Calu3 (cell line): ENCODE data around the gene PILRB. TPM values are rescaled to one million over a fixed set of nuclear protein-coding genes. Genes with fewer than 3 reads are reported as not detected.

ENCODE experiments used
- BruUV-seq: library from RNA; stranded (reverse); fragments of 400-500 nt; replicated peaks from 2 replicates; lab custom pipeline; 2021; lab: Mats Ljungman, UMichigan
- CTCF ChIA-PET: fragments of 300-600 bp; sonication (Branson Sonifier 250); formaldehyde crosslinking; loops from one replicate; lab custom pipeline; 2022; ENCODE audit warnings: antibody characterized with exemption; lab: Charles Lee
- DNase-seq: peaks from one replicate; pipeline ENCODE4 v3.0.0; 2022
- H3K27ac Mint-ChIP-seq: one replicate; pipeline ENCODE4 v1.8.0; 2022; ENCODE audit warnings: mixed read lengths; ENCODE audit not compliant: unreplicated experiment
- H3K27me3 Mint-ChIP-seq: one replicate; pipeline ENCODE4 v1.8.0; 2022; ENCODE audit warnings: mixed read lengths; ENCODE audit not compliant: unreplicated experiment
- H3K36me3 Mint-ChIP-seq: one replicate; pipeline ENCODE4 v1.8.0; 2022; ENCODE audit warnings: mild to moderate bottlenecking, moderate library complexity, mixed read lengths; ENCODE audit not compliant: insufficient read depth, unreplicated experiment
- H3K4me1 Mint-ChIP-seq: one replicate; pipeline ENCODE4 v1.8.0; 2022; ENCODE audit warnings: mild to moderate bottlenecking, low read depth, mixed read lengths; ENCODE audit not compliant: unreplicated experiment
- H3K4me3 Mint-ChIP-seq: one replicate; pipeline ENCODE4 v1.8.0; 2022; ENCODE audit warnings: mild to moderate bottlenecking, low read depth, moderate library complexity, mixed read lengths; ENCODE audit not compliant: unreplicated experiment
- H3K9me3 Mint-ChIP-seq: one replicate; pipeline ENCODE4 v1.8.0; 2022; ENCODE audit warnings: low read depth, mixed read lengths; ENCODE audit not compliant: unreplicated experiment
- CTCF ChIP-seq: fragments of 200-600 bp; IDR thresholded peaks from one replicate; pipeline ENCODE4 v1.8.0; 2022; ENCODE audit warnings: antibody characterized with exemption; ENCODE audit not compliant: unreplicated experiment
- intact Hi-C: fragments of 100-400 bp; cut with micrococcal nuclease; formaldehyde crosslinking; loops from one replicate; pipeline ENCODE4 v1.10.0; 2022; ENCODE audit not compliant: unreplicated experiment
- total RNA-seq: library from RNA; stranded (reverse); gene quantifications from 2 replicates; pipeline ENCODE4 v1.2.3, GENCODE V29; 2022

Gene PILRB
- total RNA-seq, 1 experiment from 2014 or later, result 40.0 TPM

DNA sequence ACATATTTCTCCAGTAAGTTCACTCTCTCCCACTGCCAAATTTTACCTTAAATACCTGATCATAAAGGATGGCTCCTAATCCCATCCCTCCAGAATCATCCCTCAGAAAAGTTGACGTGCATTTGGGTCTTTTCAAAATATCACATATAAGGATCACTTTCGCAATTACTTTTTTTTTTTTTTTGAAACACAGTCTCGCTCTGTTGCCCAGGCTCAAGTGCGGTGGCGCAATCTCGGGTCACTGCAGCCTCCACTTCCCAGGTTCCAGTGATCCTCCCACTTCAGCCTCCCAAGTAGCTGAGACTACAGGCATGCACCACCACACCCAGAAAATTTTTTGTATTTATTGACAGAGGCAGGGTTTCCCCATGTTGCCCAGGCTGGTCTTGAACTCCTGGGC is 53.2 kb downstream of the PILRB start:
- Mint-ChIP-seq H3K27ac (no peak overlapping the region), H3K36me3 (no peaks in the 10 kb centered on the region), H3K4me3 (no peak overlapping the region), H3K9me3 (no peaks in the 10 kb centered on the region), H3K4me1 (no peaks in the 10 kb centered on the region), H3K27me3 (no peaks in the 10 kb centered on the region)
- no TSS peak for BruUV-seq
- CTCF ChIA-PET, result interaction anchor here (1.0 kb wide), 1 partner anchor 9 kb away, joined by 3 read pairs; no protein-coding TSS in a partner anchor
- intact Hi-C loops, result no loop called here
- TF ChIP-seq CTCF, result no peak
- no peak for DNase-seq

DNA sequence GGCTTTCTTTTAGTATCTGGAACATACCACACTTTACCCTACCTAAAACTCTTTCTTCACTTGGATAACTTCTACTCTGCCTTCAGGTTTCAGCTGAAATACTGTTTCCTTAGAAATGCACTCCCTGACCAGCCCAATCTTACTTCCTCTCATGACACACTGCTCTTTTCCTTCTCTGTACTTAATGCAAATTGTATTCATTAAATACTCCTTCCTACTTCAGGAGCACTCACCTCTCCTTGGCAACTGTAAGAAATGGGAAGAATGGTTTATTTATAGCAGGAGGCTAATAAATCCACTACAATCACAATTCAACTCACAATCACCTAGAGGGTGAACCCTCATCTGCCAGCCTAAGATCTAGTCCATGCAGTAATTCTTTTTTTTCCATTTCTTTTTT is 55.4 kb downstream of the PILRB start:
- no peak for TF ChIP-seq CTCF
- intact Hi-C loops, result no loop called here
- Mint-ChIP-seq H3K36me3 (no peaks in the 10 kb centered on the region), H3K9me3 (no peaks in the 10 kb centered on the region), H3K4me1 (no peaks in the 10 kb centered on the region), H3K27me3 (no peaks in the 10 kb centered on the region), H3K4me3 (no peak overlapping the region), H3K27ac (no peak overlapping the region)
- no TSS peak for BruUV-seq
- CTCF ChIA-PET, result no interaction called here
- no peak for DNase-seq

GRCh38 chr7:100413889-100414288 is 56.0 kb downstream of the PILRB start:
- H3K27me3 Mint-ChIP-seq, result no peaks in the 10 kb centered on the region
- H3K9me3 Mint-ChIP-seq, result no peaks in the 10 kb centered on the region
- CTCF ChIA-PET, result no interaction called here
- no peak for DNase-seq
- BruUV-seq, result no TSS peak
- no peaks in the 10 kb centered on the region for H3K4me1 Mint-ChIP-seq
- no peak for TF ChIP-seq CTCF
- no peak overlapping the region for H3K27ac Mint-ChIP-seq
- intact Hi-C loops, result no loop called here
- no peak overlapping the region for H3K4me3 Mint-ChIP-seq
- H3K36me3 Mint-ChIP-seq, result no peaks in the 10 kb centered on the region

GRCh38 chr7:100415448-100415847 is 57.5 kb downstream of the PILRB start:
- H3K27ac Mint-ChIP-seq, result no peak overlapping the region
- no TSS peak for BruUV-seq
- TF ChIP-seq CTCF, result no peak
- intact Hi-C loops, result no loop called here
- CTCF ChIA-PET, result interaction anchor here (0.8 to 1.3 kb wide), 2 partner anchors 8 to 15 kb away, joined by 3 to 4 read pairs; partner anchors contain the start of gene MEPCE
- no peak for DNase-seq
- H3K9me3 Mint-ChIP-seq, result no peaks in the 10 kb centered on the region
- H3K4me3 Mint-ChIP-seq, result no peak overlapping the region
- H3K27me3 Mint-ChIP-seq, result no peaks in the 10 kb centered on the region
- no peaks in the 10 kb centered on the region for H3K36me3 Mint-ChIP-seq
- H3K4me1 Mint-ChIP-seq, result no peaks in the 10 kb centered on the region

Other genes with a start within 250 kb of the PILRB start
- gene TAF6, start 238.8 kb upstream of the PILRB start, total RNA-seq, result 50.5 and 50.8 TPM in 2 replicates
- gene CNPY4, start 238.5 kb upstream of the PILRB start, total RNA-seq, result 5.6 and 5.9 TPM in 2 replicates
- gene MBLAC1, start 231.2 kb upstream of the PILRB start, total RNA-seq, result 1.2 TPM in 2 replicates
- 43.6 and 56.6 TPM in 2 replicates for gene LAMTOR4, start 209.2 kb upstream of the PILRB start, total RNA-seq
- gene TRAPPC14, start 199.4 kb upstream of the PILRB start, total RNA-seq, result 17.4 and 17.5 TPM in 2 replicates
- 0.14 TPM in 1 of 2 replicates, not detected in the other for gene GAL3ST4, start 189.5 kb upstream of the PILRB start, total RNA-seq
- 3.2 and 3.6 TPM in 2 replicates for gene GPC2, start 180.7 kb upstream of the PILRB start, total RNA-seq
- gene STAG3, start 180.2 kb upstream of the PILRB start, total RNA-seq, result 0.66 and 1.2 TPM in 2 replicates
- gene PVRIG, start 138.2 kb upstream of the PILRB start, total RNA-seq, result not detected in 2 replicates
- not detected in 2 replicates for gene SPDYE3, start 50.4 kb upstream of the PILRB start, total RNA-seq
- gene PILRA, start 15.4 kb downstream of the PILRB start, total RNA-seq, result 3.1 and 3.3 TPM in 2 replicates
- gene ZCWPW1, start 70.6 kb downstream of the PILRB start, total RNA-seq, result 4.1 and 4.3 TPM in 2 replicates
- gene MEPCE, start 71.7 kb downstream of the PILRB start, total RNA-seq, result 26.1 and 30.6 TPM in 2 replicates
- 23.5 and 29.1 TPM in 2 replicates for gene PPP1R35, start 78.4 kb downstream of the PILRB start, total RNA-seq
- gene SPACDR, start 106.1 kb downstream of the PILRB start, total RNA-seq, result 4.5 and 9.1 TPM in 2 replicates
- gene TSC22D4, start 121.1 kb downstream of the PILRB start, total RNA-seq, result 24.4 and 27.3 TPM in 2 replicates
- gene NYAP1, start 125.8 kb downstream of the PILRB start, total RNA-seq, result 0.38 and 0.39 TPM in 2 replicates
- gene AGFG2, start 181.1 kb downstream of the PILRB start, total RNA-seq, result 45.6 and 63.1 TPM in 2 replicates
- 3.1 and 3.2 TPM in 2 replicates for gene SAP25, start 215.8 kb downstream of the PILRB start, total RNA-seq
- 29.0 and 34.6 TPM in 2 replicates for gene LRCH4, start 228.0 kb downstream of the PILRB start, total RNA-seq
- gene FBXO24, start 228.2 kb downstream of the PILRB start, total RNA-seq, result 0.29 and 0.66 TPM in 2 replicates
- 4.4 and 6.1 TPM in 2 replicates for gene PCOLCE, start 244.2 kb downstream of the PILRB start, total RNA-seq